Melanocyte of skin (primary cell): ENCODE measurements around the gene IGSF10. TPM values are rescaled to one million over a fixed set of nuclear protein-coding genes. Genes with fewer than 3 reads are reported as not detected.

Source experiments
- small RNA-seq, 2 donors: library from RNA; depleted of rRNA; stranded (forward); fragments of <200 nt; gene quantifications; one replicate each; pipeline ENCODE3, GENCODE V24; 2012
- total RNA-seq, 2 donors: library from RNA; depleted of rRNA; stranded (reverse); fragments of >200 nt; gene quantifications; 2 replicates each; pipeline ENCODE4 v1.2.3, GENCODE V29; 2012

The IGSF10 gene, protein sequence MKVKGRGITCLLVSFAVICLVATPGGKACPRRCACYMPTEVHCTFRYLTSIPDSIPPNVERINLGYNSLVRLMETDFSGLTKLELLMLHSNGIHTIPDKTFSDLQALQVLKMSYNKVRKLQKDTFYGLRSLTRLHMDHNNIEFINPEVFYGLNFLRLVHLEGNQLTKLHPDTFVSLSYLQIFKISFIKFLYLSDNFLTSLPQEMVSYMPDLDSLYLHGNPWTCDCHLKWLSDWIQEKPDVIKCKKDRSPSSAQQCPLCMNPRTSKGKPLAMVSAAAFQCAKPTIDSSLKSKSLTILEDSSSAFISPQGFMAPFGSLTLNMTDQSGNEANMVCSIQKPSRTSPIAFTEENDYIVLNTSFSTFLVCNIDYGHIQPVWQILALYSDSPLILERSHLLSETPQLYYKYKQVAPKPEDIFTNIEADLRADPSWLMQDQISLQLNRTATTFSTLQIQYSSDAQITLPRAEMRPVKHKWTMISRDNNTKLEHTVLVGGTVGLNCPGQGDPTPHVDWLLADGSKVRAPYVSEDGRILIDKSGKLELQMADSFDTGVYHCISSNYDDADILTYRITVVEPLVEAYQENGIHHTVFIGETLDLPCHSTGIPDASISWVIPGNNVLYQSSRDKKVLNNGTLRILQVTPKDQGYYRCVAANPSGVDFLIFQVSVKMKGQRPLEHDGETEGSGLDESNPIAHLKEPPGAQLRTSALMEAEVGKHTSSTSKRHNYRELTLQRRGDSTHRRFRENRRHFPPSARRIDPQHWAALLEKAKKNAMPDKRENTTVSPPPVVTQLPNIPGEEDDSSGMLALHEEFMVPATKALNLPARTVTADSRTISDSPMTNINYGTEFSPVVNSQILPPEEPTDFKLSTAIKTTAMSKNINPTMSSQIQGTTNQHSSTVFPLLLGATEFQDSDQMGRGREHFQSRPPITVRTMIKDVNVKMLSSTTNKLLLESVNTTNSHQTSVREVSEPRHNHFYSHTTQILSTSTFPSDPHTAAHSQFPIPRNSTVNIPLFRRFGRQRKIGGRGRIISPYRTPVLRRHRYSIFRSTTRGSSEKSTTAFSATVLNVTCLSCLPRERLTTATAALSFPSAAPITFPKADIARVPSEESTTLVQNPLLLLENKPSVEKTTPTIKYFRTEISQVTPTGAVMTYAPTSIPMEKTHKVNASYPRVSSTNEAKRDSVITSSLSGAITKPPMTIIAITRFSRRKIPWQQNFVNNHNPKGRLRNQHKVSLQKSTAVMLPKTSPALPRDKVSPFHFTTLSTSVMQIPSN (N-terminal part only)
- under 1 TPM; under 0.01 TPM for total RNA-seq

DNA sequence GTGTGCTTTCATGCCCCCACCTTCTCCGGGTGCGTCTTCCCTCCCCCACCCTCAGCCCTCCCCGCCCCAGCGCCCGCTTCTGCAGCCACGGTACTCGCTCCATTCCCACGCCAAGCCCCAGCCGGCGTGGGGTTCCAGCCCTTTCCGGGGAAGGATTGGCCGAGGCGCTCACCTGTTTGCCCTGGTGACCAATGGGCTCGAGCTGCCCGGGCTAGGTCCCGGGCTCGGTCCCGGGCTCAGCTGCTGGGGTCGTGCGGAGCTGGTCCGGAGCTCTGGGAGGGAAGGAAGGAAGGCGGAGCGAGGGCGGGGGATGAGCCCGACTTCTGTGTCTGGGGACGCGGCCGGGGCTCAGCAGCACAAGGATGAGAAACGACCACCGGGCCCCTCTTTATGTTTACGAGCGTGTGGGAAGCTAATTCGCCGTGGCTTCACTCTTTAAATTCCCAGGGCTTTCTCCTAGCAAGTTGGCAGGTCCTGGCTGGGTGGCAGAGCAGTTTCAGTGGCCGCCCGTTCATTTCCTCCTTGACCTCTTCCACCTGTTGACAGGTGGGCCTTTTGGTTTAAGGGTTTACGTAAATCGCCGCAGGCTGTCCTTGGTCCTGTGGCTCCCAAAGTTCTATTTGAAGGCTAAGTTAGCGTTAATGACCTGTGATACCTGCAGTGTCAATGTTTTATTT, at the start of gene IGSF10:
Gene IGSF10 (minus strand): TSS at position 288 of the 677 bp plus-strand sequence. CDS start 2,352 bp downstream, outside the sequence.

Small RNAs within 50 kb of the gene (small RNA-seq; reads per million reads assigned to genes)
- gene AC117454.1 = 0 reads per million in 2 donors

Other genes starting within 250 kb of the IGSF10 start
- not detected for gene P2RY14, start 182.5 kb downstream of the IGSF10 start, total RNA-seq
- gene GPR87, start 144.2 kb downstream of the IGSF10 start, total RNA-seq = not detected
- not detected for gene P2RY13, start 131.5 kb downstream of the IGSF10 start, total RNA-seq
- gene P2RY12, start 76.3 kb downstream of the IGSF10 start, total RNA-seq = 1 to 10 TPM in 1 of 2 donors, under 1 TPM in 1; 1.00 to 3.4 TPM